ENCODE results near the gene TIMP3. TPM values are rescaled to one million over a fixed set of nuclear protein-coding genes. Genes with fewer than 3 reads are reported as not detected.
A peak's percentile ranks its signal among the peaks of the same experiment; 100 is the strongest.

The TIMP3 gene
- polyA plus RNA-seq, 1 donor (not counting 4 experiments of a cell fraction or from before 2014, with no cell fraction given), result 34.3 TPM

- peaks cover 7% of the 10 kb centered on the region for H3K4me1 ChIP-seq (ENCODE audit: control insufficient read depth, extremely low read depth, insufficient read depth, low read length)
- no peak overlapping the region for H3K27ac ChIP-seq (ENCODE audit: control insufficient read depth, insufficient read depth, low read length)
- no peak overlapping the region for H2AFZ ChIP-seq (ENCODE audit: control insufficient read depth, low read length)
- no peaks in the 10 kb centered on the region for H3K9me1 ChIP-seq (ENCODE audit: control insufficient read depth, extremely low read depth, insufficient read depth, low read length)
- DNase-seq (ENCODE audit: low read depth, low spot score) (no peak), FAIRE-seq (no peak)
- TF ChIP-seq EZH2 (IDR thresholded peaks at IDR 0.05; ENCODE audit: low read length) (no peak), CTCF (optimal IDR thresholded peaks at IDR 0.05 in 1 of 3, IDR thresholded peaks at IDR 0.05 in 1 of 3, conservative IDR thresholded peaks at IDR 0.05 in 1 of 3; ENCODE audit: extremely low read depth in 1 of 3, insufficient read depth in 2 of 3, low read length in 3 of 3) (no peak)
- H3K36me3 ChIP-seq (ENCODE audit: control insufficient read depth in 2 of 2, extremely low read depth in 1 of 2, insufficient read depth in 2 of 2, low read length in 2 of 2), result peaks cover 0 to 1% of the 10 kb centered on the region in 2 experiments
- no peaks in the 10 kb centered on the region for H3K79me2 ChIP-seq (ENCODE audit: control insufficient read depth, insufficient read depth, low read length)
- peaks cover 7% of the 10 kb centered on the region for H4K20me1 ChIP-seq (ENCODE audit: control insufficient read depth, extremely low read depth, insufficient read depth, low read length)
- no peaks in the 10 kb centered on the region for H3K27me3 ChIP-seq (ENCODE audit: control insufficient read depth, extremely low read depth, insufficient read depth, low read length)
- dilution Hi-C loops (cut with MboI; ENCODE audit: extremely low pct_ligation_motif_present, low sequenced_read_pairs), result no loop called here
- H3K9me3 ChIP-seq (ENCODE audit: control insufficient read depth, low read depth, low read length), result no peaks in the 10 kb centered on the region
- no peak overlapping the region for H3K4me2 ChIP-seq (ENCODE audit: control insufficient read depth, extremely low read depth, insufficient read depth, low read depth, low read length)
- no peak overlapping the region for H3K4me3 ChIP-seq (ENCODE audit: control insufficient read depth in 2 of 3, extremely low read depth in 1 of 3, insufficient read depth in 2 of 3, low read depth in 1 of 3, low read length in 3 of 3)
- H3K9ac ChIP-seq (ENCODE audit: control insufficient read depth, extremely low read depth, insufficient read depth, low read length), result no peak overlapping the region
Observed at GRCh38 chr22:32832174-32832573, 30.7 kb downstream of the TIMP3 start.

GRCh38 chr22:32836280-32837123 is 35.0 kb downstream of the TIMP3 start:
- Histone ChIP-seq H3K27me3 (ENCODE audit: control insufficient read depth, extremely low read depth, insufficient read depth, low read length) (no peaks in the 10 kb centered on the region), H3K9me1 (ENCODE audit: control insufficient read depth, extremely low read depth, insufficient read depth, low read length) (no peaks in the 10 kb centered on the region), H3K27ac (ENCODE audit: control insufficient read depth, insufficient read depth, low read length) (no peak overlapping the region), H2AFZ (ENCODE audit: control insufficient read depth, low read length) (no peak overlapping the region), H3K36me3 (ENCODE audit: control insufficient read depth in 2 of 2, extremely low read depth in 1 of 2, insufficient read depth in 2 of 2, low read length in 2 of 2) (no peaks in the 10 kb centered on the region), H4K20me1 (ENCODE audit: control insufficient read depth, extremely low read depth, insufficient read depth, low read length) (peaks cover 13% of the 10 kb centered on the region), H3K9ac (ENCODE audit: control insufficient read depth, extremely low read depth, insufficient read depth, low read length) (no peak overlapping the region), H3K9me3 (ENCODE audit: control insufficient read depth, low read depth, low read length) (no peaks in the 10 kb centered on the region), H3K4me1 (ENCODE audit: control insufficient read depth, extremely low read depth, insufficient read depth, low read length) (peaks cover 3% of the 10 kb centered on the region), H3K79me2 (ENCODE audit: control insufficient read depth, insufficient read depth, low read length) (no peaks in the 10 kb centered on the region), H3K4me2 (ENCODE audit: control insufficient read depth, extremely low read depth, insufficient read depth, low read depth, low read length) (no peak overlapping the region), H3K4me3 (ENCODE audit: control insufficient read depth in 2 of 3, extremely low read depth in 1 of 3, insufficient read depth in 2 of 3, low read depth in 1 of 3, low read length in 3 of 3) (no peak overlapping the region)
- TF ChIP-seq EZH2 (IDR thresholded peaks at IDR 0.05; ENCODE audit: low read length), result no peak
- peak; percentile 19 to 48 (median 46) for TF ChIP-seq CTCF (optimal IDR thresholded peaks at IDR 0.05 in 1 of 3, IDR thresholded peaks at IDR 0.05 in 1 of 3, conservative IDR thresholded peaks at IDR 0.05 in 1 of 3; ENCODE audit: extremely low read depth in 1 of 3, insufficient read depth in 2 of 3, low read length in 3 of 3)
- dilution Hi-C loops (cut with MboI; ENCODE audit: extremely low pct_ligation_motif_present, low sequenced_read_pairs), result no loop called here
- DNase-seq (ENCODE audit: low read depth, low spot score) (no peak), FAIRE-seq (peak; percentile 66)
